ENCODE measurements around the gene UBR2.

DNA sequence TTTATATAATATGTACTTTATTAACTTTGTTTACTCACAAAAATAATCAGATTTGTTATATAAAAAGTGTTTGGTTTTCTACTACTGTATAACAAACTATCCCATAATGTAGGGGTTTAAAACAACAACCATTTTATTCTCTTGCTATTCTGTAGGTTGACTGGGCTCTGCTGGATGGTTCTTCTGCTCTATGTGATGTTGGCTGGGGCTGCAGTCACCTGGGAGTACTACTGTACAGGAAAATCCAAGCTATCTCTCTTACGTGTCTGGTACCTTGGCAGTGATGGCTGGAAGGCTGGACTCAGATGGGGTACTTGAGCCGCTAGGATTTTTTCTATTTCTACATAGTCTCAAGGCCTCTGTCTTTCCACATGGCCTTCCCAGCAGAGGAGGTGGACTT lies 44.0 kb upstream of the UBR2 start:
- TF ChIP-seq, protein P1, sequence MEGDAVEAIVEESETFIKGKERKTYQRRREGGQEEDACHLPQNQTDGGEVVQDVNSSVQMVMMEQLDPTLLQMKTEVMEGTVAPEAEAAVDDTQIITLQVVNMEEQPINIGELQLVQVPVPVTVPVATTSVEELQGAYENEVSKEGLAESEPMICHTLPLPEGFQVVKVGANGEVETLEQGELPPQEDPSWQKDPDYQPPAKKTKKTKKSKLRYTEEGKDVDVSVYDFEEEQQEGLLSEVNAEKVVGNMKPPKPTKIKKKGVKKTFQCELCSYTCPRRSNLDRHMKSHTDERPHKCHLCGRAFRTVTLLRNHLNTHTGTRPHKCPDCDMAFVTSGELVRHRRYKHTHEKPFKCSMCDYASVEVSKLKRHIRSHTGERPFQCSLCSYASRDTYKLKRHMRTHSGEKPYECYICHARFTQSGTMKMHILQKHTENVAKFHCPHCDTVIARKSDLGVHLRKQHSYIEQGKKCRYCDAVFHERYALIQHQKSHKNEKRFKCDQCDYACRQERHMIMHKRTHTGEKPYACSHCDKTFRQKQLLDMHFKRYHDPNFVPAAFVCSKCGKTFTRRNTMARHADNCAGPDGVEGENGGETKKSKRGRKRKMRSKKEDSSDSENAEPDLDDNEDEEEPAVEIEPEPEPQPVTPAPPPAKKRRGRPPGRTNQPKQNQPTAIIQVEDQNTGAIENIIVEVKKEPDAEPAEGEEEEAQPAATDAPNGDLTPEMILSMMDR (IDR thresholded peaks at IDR 0.05), result no peak
- TF ChIP-seq POLR2A (IDR thresholded peaks at IDR 0.05), result no peak

All from lower leg skin (tissue), 3 donors.